ENCODE data around the gene STXBP5.

STXBP5 gene

DNA sequence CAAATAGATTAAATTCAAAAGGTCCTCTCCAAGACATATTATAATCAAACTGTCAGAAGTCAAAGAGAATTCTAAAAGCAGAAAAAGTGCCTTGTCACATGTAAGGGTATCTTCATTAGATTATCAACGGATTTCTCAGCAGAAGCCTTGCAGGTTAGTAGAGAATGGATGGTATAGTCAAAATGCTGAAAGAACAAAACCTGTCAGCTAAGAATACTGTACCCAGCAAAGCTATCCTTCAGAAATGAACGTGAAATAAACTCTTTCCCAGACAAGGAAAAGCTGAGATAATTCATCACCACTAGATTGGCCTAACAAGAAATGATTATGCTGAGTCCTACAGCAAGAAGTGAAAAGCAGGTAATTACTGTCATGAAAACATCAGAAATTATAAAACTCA is 92.9 kb downstream of the STXBP5 start:
- H3K4me1 ChIP-seq (ENCODE audit: control insufficient read depth, insufficient read depth, low read length), result no peaks in the 10 kb centered on the region
- H3K4me3 ChIP-seq (ENCODE audit: low read length), result no peak overlapping the region
- H3K9me3 ChIP-seq (ENCODE audit: control insufficient read depth, low read length), result no peaks in the 10 kb centered on the region
- peaks cover 7% of the 10 kb centered on the region for H3K36me3 ChIP-seq (ENCODE audit: control insufficient read depth, insufficient read depth, low read length)
- H3K9ac ChIP-seq (ENCODE audit: low read length), result no peak overlapping the region
- no peaks in the 10 kb centered on the region for H3K27me3 ChIP-seq (ENCODE audit: control insufficient read depth, insufficient read depth, low read length)

DNA sequence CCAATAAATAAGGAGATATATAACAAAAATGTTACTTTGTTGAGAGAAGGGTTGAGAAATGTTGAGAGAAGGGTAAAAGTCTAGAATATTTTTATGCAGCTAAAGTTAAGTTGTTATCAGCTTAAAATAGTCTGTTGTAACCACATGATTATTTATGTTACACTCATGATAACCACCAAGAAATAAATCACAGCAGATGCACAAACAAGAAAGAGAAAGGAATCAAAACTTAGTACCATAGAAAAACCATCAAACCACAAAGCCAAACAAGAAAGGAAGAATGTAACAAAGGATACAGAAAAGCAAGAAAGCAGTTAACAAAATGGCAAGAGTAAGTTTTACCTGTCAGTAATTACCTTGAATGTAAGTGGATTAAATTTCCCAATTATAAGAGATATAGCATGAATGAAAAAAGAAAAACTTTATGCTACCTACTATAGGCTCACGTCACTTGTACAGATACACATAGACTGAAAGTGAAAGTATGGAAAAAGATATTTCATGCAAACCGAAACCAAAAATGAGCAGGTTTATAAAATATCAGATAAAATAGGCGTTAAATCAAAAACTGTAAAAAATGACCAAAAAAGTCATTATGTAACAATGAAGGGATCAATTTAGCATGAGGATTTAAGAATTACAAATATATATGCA is 93.6 kb downstream of the STXBP5 start:
- H3K36me3 ChIP-seq (ENCODE audit: control insufficient read depth, insufficient read depth, low read length), result peaks cover 7% of the 10 kb centered on the region

DNA sequence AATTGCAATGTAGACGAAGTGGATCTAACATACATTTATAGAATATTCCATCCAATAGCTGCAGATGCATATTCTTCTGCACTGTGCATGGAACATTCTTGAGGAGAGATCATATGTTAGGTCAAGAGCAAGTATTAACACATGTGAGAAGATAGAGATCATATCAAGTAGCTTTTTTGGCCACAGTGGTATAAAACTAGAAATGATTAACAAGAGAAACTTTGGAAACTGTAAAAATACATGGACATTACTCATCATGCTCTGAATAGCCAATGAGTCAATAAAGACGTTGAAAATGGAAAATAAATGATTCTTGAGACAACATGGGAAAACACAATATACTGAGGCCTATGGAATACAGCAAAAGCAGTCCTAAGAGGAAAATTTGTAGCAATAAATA is 94.2 kb downstream of the STXBP5 start:
- Histone ChIP-seq H3K4me1 (ENCODE audit: control insufficient read depth, insufficient read depth, low read length) (no peaks in the 10 kb centered on the region), H3K27me3 (ENCODE audit: control insufficient read depth, insufficient read depth, low read length) (no peaks in the 10 kb centered on the region), H3K9me3 (ENCODE audit: control insufficient read depth, low read length) (no peaks in the 10 kb centered on the region), H3K9ac (ENCODE audit: low read length) (no peak overlapping the region), H3K36me3 (ENCODE audit: control insufficient read depth, insufficient read depth, low read length) (peaks cover 7% of the 10 kb centered on the region), H3K4me3 (ENCODE audit: low read length) (no peak overlapping the region)

More for the DNA sequence above, 93.6 kb downstream of the STXBP5 start:
- Histone ChIP-seq H3K4me1 (ENCODE audit: control insufficient read depth, insufficient read depth, low read length) (no peaks in the 10 kb centered on the region), H3K27me3 (ENCODE audit: control insufficient read depth, insufficient read depth, low read length) (no peaks in the 10 kb centered on the region), H3K9ac (ENCODE audit: low read length) (no peak overlapping the region), H3K4me3 (ENCODE audit: low read length) (no peak overlapping the region), H3K9me3 (ENCODE audit: control insufficient read depth, low read length) (no peaks in the 10 kb centered on the region)

DNA sequence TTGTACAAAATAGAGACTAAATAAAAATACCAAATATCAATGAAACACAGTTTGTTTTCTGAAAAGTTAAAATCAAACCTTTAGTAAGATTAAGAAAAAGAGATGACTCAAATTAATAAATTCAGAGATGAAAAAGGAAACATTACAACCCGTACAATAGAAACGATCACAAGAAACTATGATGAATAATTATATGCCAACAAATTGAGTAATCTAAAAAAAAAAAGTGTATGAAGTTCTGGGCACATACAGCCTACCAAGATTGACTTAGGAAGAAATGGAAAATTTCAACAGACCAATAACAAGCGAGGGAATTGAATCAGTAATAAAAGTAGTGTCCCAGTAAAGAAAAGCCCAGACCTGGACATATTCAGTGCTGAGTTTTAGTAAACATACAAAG is 94.8 kb downstream of the STXBP5 start:
- no peaks in the 10 kb centered on the region for H3K4me1 ChIP-seq (ENCODE audit: control insufficient read depth, insufficient read depth, low read length)
- no peaks in the 10 kb centered on the region for H3K9me3 ChIP-seq (ENCODE audit: control insufficient read depth, low read length)
- peaks cover 7% of the 10 kb centered on the region for H3K36me3 ChIP-seq (ENCODE audit: control insufficient read depth, insufficient read depth, low read length)
- H3K27me3 ChIP-seq (ENCODE audit: control insufficient read depth, insufficient read depth, low read length), result no peaks in the 10 kb centered on the region
- H3K9ac ChIP-seq (ENCODE audit: low read length), result no peak overlapping the region
- H3K4me3 ChIP-seq (ENCODE audit: low read length), result no peak overlapping the region

DNA sequence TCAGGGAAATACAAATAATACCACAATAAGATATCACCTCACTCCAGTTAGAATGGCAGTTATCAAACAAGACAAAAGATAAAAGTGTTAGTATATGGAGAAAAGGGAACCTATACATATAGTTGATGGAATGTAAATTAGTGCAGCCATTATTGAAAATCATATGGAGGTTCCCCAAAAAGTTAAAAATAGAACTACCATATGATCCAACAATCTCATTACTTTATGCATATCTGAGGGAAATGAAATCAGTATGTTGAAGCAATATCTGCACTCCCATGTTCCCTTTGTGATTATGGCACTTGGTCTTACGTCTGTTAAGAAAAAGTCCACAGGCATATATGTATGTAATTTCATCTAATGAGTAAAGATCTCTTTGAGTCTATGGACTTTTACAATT is 96.9 kb downstream of the STXBP5 start:
- Histone ChIP-seq H3K9ac (ENCODE audit: low read length) (no peak overlapping the region), H3K36me3 (ENCODE audit: control insufficient read depth, insufficient read depth, low read length) (peaks cover 2% of the 10 kb centered on the region), H3K9me3 (ENCODE audit: control insufficient read depth, low read length) (no peaks in the 10 kb centered on the region), H3K27me3 (ENCODE audit: control insufficient read depth, insufficient read depth, low read length) (no peaks in the 10 kb centered on the region), H3K4me3 (ENCODE audit: low read length) (no peak overlapping the region), H3K4me1 (ENCODE audit: control insufficient read depth, insufficient read depth, low read length) (no peaks in the 10 kb centered on the region)

DNA sequence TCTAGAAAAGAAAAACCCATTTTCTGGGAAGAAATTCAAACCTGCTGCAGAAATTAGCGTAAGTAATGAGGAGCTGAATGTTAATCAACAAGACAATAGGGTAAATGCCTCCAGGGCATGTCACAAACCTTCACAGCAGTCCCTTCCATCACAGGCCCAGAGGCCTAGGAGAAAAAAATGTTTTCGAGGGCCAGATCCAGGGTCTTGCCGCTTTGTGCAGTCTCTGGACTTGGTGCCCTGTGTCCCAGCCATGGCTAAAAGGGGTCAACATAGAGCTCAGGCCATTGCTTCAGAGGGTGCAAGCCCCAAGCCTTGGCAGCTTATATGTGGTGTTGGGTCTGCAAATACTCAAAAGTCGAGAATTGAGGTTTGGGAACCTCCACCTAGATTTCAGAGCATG is 99.8 kb downstream of the STXBP5 start:
- H3K27me3 ChIP-seq (ENCODE audit: control insufficient read depth, insufficient read depth, low read length), result no peaks in the 10 kb centered on the region
- no peaks in the 10 kb centered on the region for H3K4me1 ChIP-seq (ENCODE audit: control insufficient read depth, insufficient read depth, low read length)
- H3K9me3 ChIP-seq (ENCODE audit: control insufficient read depth, low read length), result no peaks in the 10 kb centered on the region
- H3K4me3 ChIP-seq (ENCODE audit: low read length), result no peak overlapping the region
- no peak overlapping the region for H3K9ac ChIP-seq (ENCODE audit: low read length)
- no peaks in the 10 kb centered on the region for H3K36me3 ChIP-seq (ENCODE audit: control insufficient read depth, insufficient read depth, low read length)

DNA sequence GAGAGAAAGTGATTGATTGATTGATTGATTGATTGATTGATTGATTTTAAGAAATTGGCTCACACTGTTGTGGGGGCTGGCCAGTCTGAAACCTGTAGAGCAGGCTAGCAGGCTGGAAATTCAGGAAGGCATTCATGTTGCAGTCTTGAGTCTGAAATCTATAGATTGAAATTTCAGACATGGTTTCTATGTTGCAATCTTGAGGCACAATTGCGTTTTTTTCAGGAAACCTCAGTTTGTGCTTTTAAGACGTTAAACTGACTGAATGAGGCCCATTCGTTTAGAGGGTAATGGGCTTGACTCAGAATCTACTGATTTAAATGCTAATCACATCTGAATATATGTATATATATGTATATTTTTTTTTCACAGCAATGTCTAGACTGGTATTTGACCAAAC is 106.3 kb downstream of the STXBP5 start:
- no peak overlapping the region for H3K4me3 ChIP-seq (ENCODE audit: low read length)
- H3K27me3 ChIP-seq (ENCODE audit: control insufficient read depth, insufficient read depth, low read length), result no peaks in the 10 kb centered on the region
- H3K9ac ChIP-seq (ENCODE audit: low read length), result no peak overlapping the region
- no peaks in the 10 kb centered on the region for H3K4me1 ChIP-seq (ENCODE audit: control insufficient read depth, insufficient read depth, low read length)
- no peaks in the 10 kb centered on the region for H3K9me3 ChIP-seq (ENCODE audit: control insufficient read depth, low read length)
- no peaks in the 10 kb centered on the region for H3K36me3 ChIP-seq (ENCODE audit: control insufficient read depth, insufficient read depth, low read length)

DNA sequence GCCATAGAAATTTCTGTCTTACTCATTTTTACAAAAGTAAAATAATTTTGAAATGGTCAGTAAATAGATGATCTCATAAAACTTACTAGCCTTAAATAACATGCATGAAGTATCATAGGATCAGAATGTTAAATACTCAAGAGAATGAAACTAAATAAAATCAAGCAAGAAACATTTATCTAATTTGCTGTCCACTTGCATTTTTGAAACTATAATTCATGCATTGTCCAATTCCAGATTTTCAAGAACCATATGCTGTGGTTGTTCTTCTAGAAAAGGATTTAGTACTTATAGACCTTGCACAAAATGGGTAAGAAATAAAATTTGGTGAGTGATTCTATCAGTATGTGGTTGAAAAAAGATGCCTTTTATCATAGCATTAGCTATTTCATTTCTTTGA is 107.0 kb downstream of the STXBP5 start:
- H3K9me3 ChIP-seq (ENCODE audit: control insufficient read depth, low read length), result no peaks in the 10 kb centered on the region
- no peak overlapping the region for H3K9ac ChIP-seq (ENCODE audit: low read length)
- H3K36me3 ChIP-seq (ENCODE audit: control insufficient read depth, insufficient read depth, low read length), result no peaks in the 10 kb centered on the region
- H3K4me1 ChIP-seq (ENCODE audit: control insufficient read depth, insufficient read depth, low read length), result no peaks in the 10 kb centered on the region
- no peak overlapping the region for H3K4me3 ChIP-seq (ENCODE audit: low read length)
- no peaks in the 10 kb centered on the region for H3K27me3 ChIP-seq (ENCODE audit: control insufficient read depth, insufficient read depth, low read length)

DNA sequence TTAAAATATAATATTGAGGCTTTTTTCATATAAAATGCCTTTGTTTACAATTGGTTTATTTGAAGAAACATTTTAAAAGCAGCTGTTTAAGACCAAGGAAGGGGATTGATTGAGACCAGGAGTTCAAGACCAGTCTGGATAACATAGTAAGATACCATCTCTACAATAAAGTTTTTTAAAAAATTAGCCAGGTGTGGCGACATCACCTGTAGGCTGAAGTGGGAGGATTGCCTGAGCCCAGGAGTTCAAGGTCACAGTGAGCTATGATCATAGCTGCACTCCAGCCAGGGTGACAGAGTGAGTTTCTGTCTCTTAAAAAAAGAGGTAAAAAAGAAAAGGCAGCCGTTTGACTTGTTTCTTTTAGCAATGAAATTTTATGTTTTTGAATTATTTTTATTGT is 117.0 kb downstream of the STXBP5 start:
- Histone ChIP-seq H3K9me3 (ENCODE audit: control insufficient read depth, low read length) (no peaks in the 10 kb centered on the region), H3K4me1 (ENCODE audit: control insufficient read depth, insufficient read depth, low read length) (no peaks in the 10 kb centered on the region), H3K9ac (ENCODE audit: low read length) (no peak overlapping the region), H3K36me3 (ENCODE audit: control insufficient read depth, insufficient read depth, low read length) (no peaks in the 10 kb centered on the region), H3K27me3 (ENCODE audit: control insufficient read depth, insufficient read depth, low read length) (no peaks in the 10 kb centered on the region), H3K4me3 (ENCODE audit: low read length) (no peak overlapping the region)

DNA sequence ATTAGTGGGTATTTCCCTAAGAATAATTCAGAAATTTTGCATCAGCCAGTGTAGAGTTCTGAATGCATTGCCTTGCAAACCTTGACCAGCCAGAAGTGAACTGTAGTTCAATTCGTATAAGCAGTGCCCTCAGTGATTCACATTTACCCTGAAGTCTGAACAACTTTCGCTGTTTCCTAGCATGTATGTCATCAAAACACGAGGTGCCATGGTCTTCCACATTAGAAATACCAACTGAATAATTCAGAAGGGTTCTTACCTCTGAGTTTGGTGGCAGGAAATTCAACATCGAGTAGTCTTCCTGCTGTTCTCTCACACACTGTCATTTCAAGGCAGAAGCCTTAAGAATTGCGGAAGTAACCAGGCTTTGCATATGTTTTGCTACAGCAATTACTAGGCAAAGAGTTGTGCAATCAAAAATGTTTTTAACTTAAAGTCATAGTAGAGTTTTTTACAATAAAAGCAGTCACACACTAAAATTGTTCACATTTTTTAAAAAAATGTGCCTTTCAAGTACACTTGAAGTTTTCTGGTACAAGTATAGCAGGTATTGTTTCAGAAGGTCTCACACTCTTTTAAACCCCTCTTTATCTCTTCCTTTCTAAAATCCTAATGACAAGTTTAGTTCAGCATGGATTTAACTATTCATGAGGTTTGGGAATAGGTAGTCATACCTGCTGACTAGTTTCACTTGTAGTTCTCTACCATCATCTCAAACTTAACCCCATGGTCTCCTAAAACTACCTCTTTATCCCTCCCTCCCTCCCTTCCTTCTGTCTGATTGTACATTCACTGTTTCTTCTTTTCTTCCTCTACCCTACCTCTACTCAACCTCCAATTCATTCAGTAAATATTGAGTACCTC is 118.3 kb downstream of the STXBP5 start:
- Histone ChIP-seq H3K36me3 (ENCODE audit: control insufficient read depth, insufficient read depth, low read length) (no peaks in the 10 kb centered on the region), H3K9ac (ENCODE audit: low read length) (no peak overlapping the region), H3K4me1 (ENCODE audit: control insufficient read depth, insufficient read depth, low read length) (no peaks in the 10 kb centered on the region), H3K4me3 (ENCODE audit: low read length) (no peak overlapping the region), H3K9me3 (ENCODE audit: control insufficient read depth, low read length) (no peaks in the 10 kb centered on the region), H3K27me3 (ENCODE audit: control insufficient read depth, insufficient read depth, low read length) (no peaks in the 10 kb centered on the region)

DNA sequence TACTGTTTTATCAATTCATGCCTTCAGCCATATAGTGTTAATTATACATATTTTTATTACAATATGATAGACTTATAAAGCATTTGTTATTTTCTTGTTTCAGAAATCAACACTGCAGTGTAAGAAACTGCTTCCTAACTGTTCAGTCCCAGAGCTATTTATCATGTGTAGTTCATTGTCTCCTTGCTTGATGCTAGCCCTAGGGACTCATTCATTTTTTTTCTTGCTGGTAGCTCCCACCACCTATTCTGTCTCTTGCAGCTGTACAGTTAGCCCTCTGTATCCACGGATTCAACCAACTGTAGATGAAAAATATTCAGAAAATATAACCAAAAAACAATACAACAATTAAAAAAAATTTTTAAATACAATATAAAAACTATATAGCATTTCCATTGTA is 121.3 kb downstream of the STXBP5 start:
- H3K4me1 ChIP-seq (ENCODE audit: control insufficient read depth, insufficient read depth, low read length), result no peaks in the 10 kb centered on the region
- H3K27me3 ChIP-seq (ENCODE audit: control insufficient read depth, insufficient read depth, low read length), result no peaks in the 10 kb centered on the region
- no peak overlapping the region for H3K9ac ChIP-seq (ENCODE audit: low read length)
- no peak overlapping the region for H3K4me3 ChIP-seq (ENCODE audit: low read length)
- H3K9me3 ChIP-seq (ENCODE audit: control insufficient read depth, low read length), result no peaks in the 10 kb centered on the region
- no peaks in the 10 kb centered on the region for H3K36me3 ChIP-seq (ENCODE audit: control insufficient read depth, insufficient read depth, low read length)

DNA sequence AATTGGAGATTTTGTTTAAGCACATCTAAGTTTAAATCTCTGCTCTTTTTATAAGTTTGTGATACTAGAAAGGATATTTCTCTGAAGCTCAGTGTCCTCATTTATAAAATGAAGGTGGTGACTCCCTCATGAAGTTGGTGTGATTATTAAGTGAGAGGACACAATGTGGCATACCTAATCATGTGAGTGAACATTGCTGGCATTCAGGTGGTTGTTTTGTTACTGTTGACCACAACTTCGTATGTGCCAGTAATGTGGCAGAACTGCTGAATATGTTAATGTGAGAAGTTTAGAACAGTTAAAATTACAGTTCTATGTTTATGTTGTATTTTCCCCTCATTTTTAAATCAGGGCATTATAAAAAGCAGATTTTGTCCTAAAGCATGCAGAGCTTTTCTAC is 127.2 kb downstream of the STXBP5 start:
- H3K36me3 ChIP-seq (ENCODE audit: control insufficient read depth, insufficient read depth, low read length), result no peaks in the 10 kb centered on the region
- no peaks in the 10 kb centered on the region for H3K27me3 ChIP-seq (ENCODE audit: control insufficient read depth, insufficient read depth, low read length)
- no peaks in the 10 kb centered on the region for H3K9me3 ChIP-seq (ENCODE audit: control insufficient read depth, low read length)
- no peak overlapping the region for H3K4me3 ChIP-seq (ENCODE audit: low read length)
- H3K4me1 ChIP-seq (ENCODE audit: control insufficient read depth, insufficient read depth, low read length), result no peaks in the 10 kb centered on the region
- H3K9ac ChIP-seq (ENCODE audit: low read length), result no peak overlapping the region
